ENCODE data around the gene CAB39.

The CAB39 gene

GRCh38 chr2:230868161-230868946 is 155.7 kb downstream of the CAB39 start:
- DNase-seq (ENCODE audit: low read depth, low spot score): no peak
- CTCF ChIA-PET: interaction anchor here (1.4 to 2.3 kb wide), 2 partner anchors 20 to 119 kb away, joined by 4 to 8 read pairs; no protein-coding TSS in a partner anchor
- TF ChIP-seq CTCF (IDR thresholded peaks at IDR 0.05; ENCODE audit: insufficient read depth, low read length, missing control alignments): no peak
- no peak overlapping the region for H3K4me3 ChIP-seq (ENCODE audit: low read depth, low read length)
- POLR2A ChIA-PET: no interaction called here

DNA sequence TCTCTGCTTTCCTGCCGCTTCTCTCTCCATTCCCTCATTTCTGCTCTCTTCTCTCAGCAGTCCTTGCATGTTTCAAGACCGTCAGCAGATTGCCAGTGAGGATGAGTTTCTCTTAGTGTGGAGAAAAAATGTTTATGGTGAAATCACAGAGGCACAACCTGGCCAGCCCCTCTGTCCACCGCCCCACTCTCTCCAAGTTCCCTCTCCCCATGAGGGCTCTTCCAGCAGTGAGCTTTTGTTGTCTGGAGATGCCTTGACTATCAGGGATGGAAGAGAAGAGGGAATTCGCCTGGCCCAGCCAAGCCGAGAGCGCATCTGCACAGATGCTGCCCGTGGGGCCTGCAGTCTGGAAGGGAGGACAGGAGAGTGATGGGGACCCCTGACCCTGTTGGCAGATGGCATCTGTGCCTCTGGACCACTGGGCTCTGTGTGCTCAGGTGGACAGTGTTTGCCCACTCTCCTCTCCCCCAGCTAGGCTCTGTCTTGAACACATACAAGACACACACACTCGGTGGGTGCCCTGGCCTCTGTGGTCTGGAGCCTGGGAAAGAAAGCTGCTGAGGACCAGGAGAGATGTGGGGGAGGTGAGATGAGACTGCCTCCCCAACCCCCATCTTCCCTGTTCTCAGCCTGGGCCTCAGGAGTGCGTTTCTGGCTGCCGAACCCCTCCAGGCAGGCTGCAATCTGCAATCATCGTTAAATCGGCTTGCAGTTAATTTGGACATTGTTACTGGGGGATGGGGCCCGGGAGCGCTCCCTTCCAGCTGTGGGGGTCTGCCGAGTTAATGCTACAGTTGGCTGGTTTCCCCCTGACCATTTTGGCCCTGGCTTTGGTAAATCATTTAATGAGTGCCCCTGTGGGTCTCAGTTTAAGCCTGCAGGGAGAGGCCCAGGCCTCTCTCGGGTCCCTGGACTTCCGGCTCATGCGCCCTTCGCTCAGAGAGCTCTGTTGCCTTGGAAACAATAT is 156.6 kb downstream of the CAB39 start:
- ChIA-PET POLR2A (no interaction called here), CTCF (interaction anchor here (1.0 to 2.3 kb wide), 4 partner anchors 9 to 187 kb away, joined by 3 to 8 read pairs (median 4); no protein-coding TSS in a partner anchor)
- no peak for TF ChIP-seq CTCF (IDR thresholded peaks at IDR 0.05; ENCODE audit: insufficient read depth, low read length, missing control alignments)
- no peak for DNase-seq (ENCODE audit: low read depth, low spot score)
- H3K4me3 ChIP-seq (ENCODE audit: low read depth, low read length): no peak overlapping the region

GRCh38 chr2:230869914-230870543 is 157.4 kb downstream of the CAB39 start:
- no peak overlapping the region for H3K4me3 ChIP-seq (ENCODE audit: low read depth, low read length)
- ChIA-PET CTCF (interaction anchor here (1.0 to 2.3 kb wide), 3 partner anchors 8 to 186 kb away, joined by 3 to 8 read pairs (median 3); no protein-coding TSS in a partner anchor), POLR2A (interaction anchor here (0.5 kb wide), 1 partner anchor 328 kb away, joined by 3 read pairs; no protein-coding TSS in a partner anchor)
- DNase-seq (ENCODE audit: low read depth, low spot score): no peak
- TF ChIP-seq CTCF (IDR thresholded peaks at IDR 0.05; ENCODE audit: insufficient read depth, low read length, missing control alignments): no peak

Data from AG04449 (cell line).